BJ (cell line): ENCODE results near the gene KLHL7. TPM values are rescaled to one million over a fixed set of nuclear protein-coding genes. Genes with fewer than 3 reads are reported as not detected.

Experiments
- CTCF ChIA-PET: fragments of 350-600 bp; formaldehyde crosslinking; extraction: SDS; loops from one replicate; lab custom pipeline; 2021; ENCODE audit warnings: antibody characterized with exemption, inconsistent platforms; lab: Yijun Ruan, JAX
- POLR2A ChIA-PET: fragments of 300-600 bp; sonication (Branson Sonifier 250); formaldehyde crosslinking; extraction: SDS; loops from one replicate; lab custom pipeline; 2021; ENCODE audit warnings: antibody characterized with exemption; lab: Charles Lee
- DNase-seq: peaks from one replicate; pipeline ENCODE4 v3.0.0-alpha.2; 2011; ENCODE audit warnings: low read depth
- H3K27me3 ChIP-seq: 2 replicates; pipeline ENCODE4 v1.6.0; 2011; ENCODE audit warnings: low read length; ENCODE audit not compliant: control insufficient read depth, insufficient read depth
- H3K36me3 ChIP-seq: 2 replicates; pipeline ENCODE4 v1.5.1; 2011; ENCODE audit warnings: low read length; ENCODE audit not compliant: control insufficient read depth, insufficient read depth
- H3K4me3 ChIP-seq: 2 replicates; pipeline ENCODE4 v1.5.1; 2011; ENCODE audit warnings: low read depth, mild to moderate bottlenecking, control low read depth, low read length
- CTCF ChIP-seq: IDR thresholded peaks from 2 replicates; pipeline ENCODE4 v1.5.1; 2011; ENCODE audit warnings: low read depth, mild to moderate bottlenecking, control low read depth, inconsistent platforms, low read length, moderate library complexity; ENCODE audit not compliant: insufficient read depth
- polyA plus RNA-seq: library from polyadenylated mRNA; depleted of rRNA; stranded (reverse); fragments of >200 nt; gene quantifications from 2 replicates; pipeline ENCODE4 v1.2.3, GENCODE V29; 2011; rRNA removed

Gene KLHL7
- polyA plus RNA-seq, 1 experiment = 14.8 TPM

DNA sequence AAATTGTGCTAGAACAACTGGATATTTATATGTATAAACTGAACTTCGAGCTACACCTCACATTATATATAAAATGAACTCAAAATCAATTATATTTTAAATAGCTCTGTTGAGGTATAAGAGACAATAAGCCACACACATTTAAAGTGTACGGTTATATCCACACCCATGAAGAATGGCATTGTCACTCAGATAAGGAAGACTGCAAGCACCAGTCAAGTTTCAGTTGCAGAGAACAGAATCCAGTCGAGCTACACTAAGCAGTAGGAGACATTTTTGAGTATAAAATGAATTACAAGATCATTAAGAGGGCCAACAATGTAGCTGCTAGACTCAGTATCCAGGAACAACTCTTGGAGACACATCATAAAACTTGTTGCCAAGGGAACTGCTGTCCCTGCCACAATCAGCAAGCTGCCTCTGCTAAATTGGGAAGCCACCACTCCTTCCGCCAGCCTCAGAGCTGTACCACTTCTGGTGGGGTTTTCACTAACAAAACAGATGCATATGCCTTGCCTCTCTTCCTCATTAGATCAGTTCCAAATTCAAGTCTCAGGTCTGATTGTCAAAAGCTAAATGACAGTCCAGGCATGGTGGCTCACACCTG lies 121.4 kb downstream of the KLHL7 start:
- H3K36me3 ChIP-seq = no peaks in the 10 kb centered on the region
- DNase-seq = no peak
- ChIA-PET CTCF (interaction anchor here (1.1 to 1.2 kb wide), 2 partner anchors 9 to 20 kb away, joined by 3 to 6 read pairs; partner anchors contain the start of gene GPNMB), POLR2A (interaction anchor here (0.6 kb wide), 1 partner anchor 1800 kb away, joined by 9 read pairs; no protein-coding TSS in a partner anchor)
- H3K4me3 ChIP-seq = no peak overlapping the region
- no peak for TF ChIP-seq CTCF
- H3K27me3 ChIP-seq = no peaks in the 10 kb centered on the region

Other genes with a start within 250 kb of the KLHL7 start
- gene HYCC1, start 91.7 kb upstream of the KLHL7 start, polyA plus RNA-seq = 39.3 and 69.6 TPM in 2 replicates
- 24.5 and 25.8 TPM in 2 replicates for gene NUP42, start 76.3 kb downstream of the KLHL7 start, polyA plus RNA-seq
- 54.5 and 66.8 TPM in 2 replicates for gene GPNMB, start 141.0 kb downstream of the KLHL7 start, polyA plus RNA-seq
- 26.5 and 52.7 TPM in 2 replicates for gene MALSU1, start 193.6 kb downstream of the KLHL7 start, polyA plus RNA-seq